GM23338 (cell line): ENCODE results near the gene LIME1. TPM values are rescaled to one million over a fixed set of nuclear protein-coding genes. Genes with fewer than 3 reads are reported as not detected.

Experiments
- ATAC-seq: fragments of 200-7000 bp; cut with Tn5 transposase; 3 replicates; pipeline ENCODE4 v1.9.1; 2020
- DNase-seq: peaks from one replicate; pipeline ENCODE4 v3.0.0-alpha.2; 2015; ENCODE audit warnings: low spot score
- H2AFZ ChIP-seq: fragments of 200-600 bp; sonication (generic); 2 replicates; pipeline ENCODE4 v1.8.0; 2016; ENCODE audit warnings: antibody characterized with exemption, mild to moderate bottlenecking, moderate library complexity
- H3F3A ChIP-seq: fragments of 200-600 bp; sonication (generic); replicated peaks from 2 replicates; pipeline ENCODE4 v1.8.0; 2017; ENCODE audit warnings: antibody characterized with exemption, mixed run types, low read depth
- H3K27ac ChIP-seq: fragments of 200-600 bp; sonication (generic); 2 replicates; pipeline ENCODE4 v1.6.1; 2016; ENCODE audit warnings: low read depth
- H3K27me3 ChIP-seq: fragments of 200-600 bp; sonication (generic); 2 replicates; pipeline ENCODE4 v1.8.0; 2016; ENCODE audit warnings: mild to moderate bottlenecking, mixed run types, moderate library complexity; ENCODE audit not compliant: insufficient read depth
- H3K36me3 ChIP-seq: fragments of 200-600 bp; sonication (generic); 2 replicates; pipeline ENCODE4 v1.8.0; 2016; ENCODE audit warnings: mild to moderate bottlenecking; ENCODE audit not compliant: insufficient read depth
- H3K4me1 ChIP-seq: fragments of 200-600 bp; sonication (generic); 2 replicates; pipeline ENCODE4 v1.8.0; 2016; ENCODE audit warnings: mild to moderate bottlenecking, moderate library complexity; ENCODE audit not compliant: insufficient read depth
- H3K4me2 ChIP-seq: fragments of 200-600 bp; sonication (generic); 2 replicates; pipeline ENCODE4 v1.7.1; 2017; ENCODE audit warnings: mixed run types
- H3K4me3 ChIP-seq: fragments of 200-600 bp; sonication (generic); 2 replicates; pipeline ENCODE4 v1.6.1; 2016; ENCODE audit warnings: mixed run types
- H3K79me2 ChIP-seq: fragments of 200-600 bp; sonication (generic); replicated peaks from 2 replicates; pipeline ENCODE4 v1.8.0; 2017; ENCODE audit warnings: mild to moderate bottlenecking; ENCODE audit not compliant: insufficient read depth
- H3K9me2 ChIP-seq: fragments of 200-600 bp; sonication (generic); 2 replicates; pipeline ENCODE4 v1.8.0; 2017; ENCODE audit not compliant: insufficient read depth
- H4K20me1 ChIP-seq: fragments of 200-600 bp; sonication (generic); replicated peaks from 2 replicates; pipeline ENCODE4 v1.8.0; 2017; ENCODE audit warnings: mild to moderate bottlenecking; ENCODE audit not compliant: insufficient read depth
- H3K27ac Mint-ChIP-seq: 2 replicates; pipeline ENCODE4 v1.8.0; 2020; ENCODE audit warnings: inconsistent platforms, mild to moderate bottlenecking, moderate library complexity, mixed read lengths
- H3K27me3 Mint-ChIP-seq: 3 replicates; pipeline ENCODE4 v1.8.0; 2022; ENCODE audit warnings: low read depth, mild to moderate bottlenecking, moderate library complexity, mixed read lengths, inconsistent platforms; ENCODE audit not compliant: insufficient read depth, poor library complexity
- H3K36me3 Mint-ChIP-seq: 3 replicates; pipeline ENCODE4 v1.8.0; 2021; ENCODE audit warnings: low read depth, mild to moderate bottlenecking, inconsistent platforms, moderate library complexity, mixed read lengths
- H3K4me1 Mint-ChIP-seq: 3 replicates; pipeline ENCODE4 v1.8.0; 2020; ENCODE audit warnings: mild to moderate bottlenecking, inconsistent platforms, mixed read lengths
- H3K4me3 Mint-ChIP-seq: 3 replicates; pipeline ENCODE4 v1.8.0; 2021; ENCODE audit warnings: moderate library complexity, mild to moderate bottlenecking, inconsistent platforms, mixed read lengths
- H3K9me3 Mint-ChIP-seq: 3 replicates; pipeline ENCODE4 v1.8.0; 2020; ENCODE audit warnings: moderate library complexity, mild to moderate bottlenecking, inconsistent platforms, mixed read lengths
- CREB1 ChIP-seq: fragments of 250-450 bp; sonication (Bioruptor Pico); IDR thresholded peaks from 2 replicates; pipeline ENCODE4 v1.5.0; 2020; ENCODE audit warnings: low read depth, mild to moderate bottlenecking, moderate library complexity
- EZH2 ChIP-seq: fragments of 200-600 bp; sonication (generic); IDR thresholded peaks from one replicate; pipeline ENCODE4 v1.8.0; 2017; ENCODE audit warnings: antibody characterized with exemption, mild to moderate bottlenecking, low read depth; ENCODE audit not compliant: unreplicated experiment
- EZH2phosphoT487 ChIP-seq: fragments of 200-600 bp; sonication (generic); IDR thresholded peaks from one replicate; pipeline ENCODE4 v1.8.1; 2018; ENCODE audit warnings: antibody characterized with exemption; ENCODE audit not compliant: unreplicated experiment
- JUNB ChIP-seq: IDR thresholded peaks from one replicate; pipeline ENCODE4 v1.6.1; 2016; ENCODE audit warnings: antibody characterized with exemption; ENCODE audit not compliant: unreplicated experiment
- NANOG ChIP-seq: IDR thresholded peaks from 2 replicates; pipeline ENCODE4 v1.6.1; 2016; ENCODE audit warnings: antibody characterized with exemption, borderline replicate concordance
- POLR2AphosphoS5 ChIP-seq: IDR thresholded peaks from 2 replicates; pipeline ENCODE4 v1.6.1; 2016; ENCODE audit warnings: antibody characterized with exemption, low read depth
- REST ChIP-seq: IDR thresholded peaks from one replicate; pipeline ENCODE4 v1.6.1; 2018; ENCODE audit warnings: antibody characterized with exemption; ENCODE audit not compliant: unreplicated experiment
- STAT1 ChIP-seq: IDR thresholded peaks from one replicate; pipeline ENCODE4 v1.6.1; 2016; ENCODE audit warnings: antibody characterized with exemption; ENCODE audit not compliant: unreplicated experiment
- ZNF114 ChIP-seq: fragments of 250-450 bp; sonication (Bioruptor Pico); IDR thresholded peaks from 2 replicates; pipeline ENCODE4 v1.5.0; 2020; ENCODE audit warnings: mild to moderate bottlenecking, moderate library complexity
- ZNF331 ChIP-seq: fragments of 250-450 bp; sonication (Bioruptor Pico); IDR thresholded peaks from 2 replicates; pipeline ENCODE4 v1.5.0; 2020; ENCODE audit warnings: low read depth, mild to moderate bottlenecking, moderate library complexity
- ZNF462 ChIP-seq: fragments of 250-450 bp; sonication (Bioruptor Pico); IDR thresholded peaks from 2 replicates; pipeline ENCODE4 v1.5.0; 2020; ENCODE audit warnings: mild to moderate bottlenecking, moderate library complexity
- polyA plus RNA-seq: library from polyadenylated mRNA; unstranded; fragments of >200 nt; fragmentation: Nextera tagmentation; extraction: Ambion mirVana; gene quantifications from 2 replicates; pipeline ENCODE4 v1.2.1, GENCODE V29; 2016
- total RNA-seq: library from RNA; depleted of rRNA; stranded (reverse); fragments of >200 nt; shearing (Covaris generic); gene quantifications from 2 replicates; pipeline ENCODE4 v1.2.3, GENCODE V29; 2014
- TF ChIP-seq, protein P1 (sequence below), 2 experiments: fragments of 200-600 bp in 1 of 2; sonication (generic) in 1 of 2; conservative IDR thresholded peaks; 2 replicates each; pipeline versions ENCODE4 v1.5.1 to v1.6.1; 2016 to 2017; ENCODE audit warnings: antibody characterized with exemption in 2 of 2, low read depth in 2 of 2, mild to moderate bottlenecking in 2 of 2, moderate library complexity in 1 of 2
- TF ChIP-seq, protein P2 (sequence below): IDR thresholded peaks from 2 replicates; pipeline ENCODE4 v1.6.1; 2016; ENCODE audit warnings: antibody characterized with exemption

Gene LIME1
- total and polyA plus RNA-seq, 2 experiments from 2014 or later, result 4.7 to 12.2 TPM

DNA sequence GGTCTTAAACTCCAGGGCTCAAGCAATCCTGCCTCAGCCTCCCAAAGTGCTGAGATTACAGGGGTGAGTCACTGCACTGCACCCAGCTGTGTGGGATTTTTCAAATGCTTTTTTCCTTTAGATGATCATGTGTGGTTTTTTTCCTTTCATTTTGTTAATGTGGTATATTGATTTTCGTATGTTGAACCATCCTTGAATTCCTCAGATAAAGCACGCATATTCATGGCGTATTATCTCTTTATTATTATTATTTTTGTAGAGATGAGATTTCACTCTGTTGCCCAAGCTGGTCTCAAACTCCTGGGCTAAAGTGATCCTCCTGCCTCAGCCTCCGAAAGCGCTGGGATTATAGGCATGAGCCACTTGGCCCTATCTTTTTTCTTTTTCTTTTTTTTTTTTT lies 21.6 kb upstream of the LIME1 start:
- TF ChIP-seq, protein P1, sequence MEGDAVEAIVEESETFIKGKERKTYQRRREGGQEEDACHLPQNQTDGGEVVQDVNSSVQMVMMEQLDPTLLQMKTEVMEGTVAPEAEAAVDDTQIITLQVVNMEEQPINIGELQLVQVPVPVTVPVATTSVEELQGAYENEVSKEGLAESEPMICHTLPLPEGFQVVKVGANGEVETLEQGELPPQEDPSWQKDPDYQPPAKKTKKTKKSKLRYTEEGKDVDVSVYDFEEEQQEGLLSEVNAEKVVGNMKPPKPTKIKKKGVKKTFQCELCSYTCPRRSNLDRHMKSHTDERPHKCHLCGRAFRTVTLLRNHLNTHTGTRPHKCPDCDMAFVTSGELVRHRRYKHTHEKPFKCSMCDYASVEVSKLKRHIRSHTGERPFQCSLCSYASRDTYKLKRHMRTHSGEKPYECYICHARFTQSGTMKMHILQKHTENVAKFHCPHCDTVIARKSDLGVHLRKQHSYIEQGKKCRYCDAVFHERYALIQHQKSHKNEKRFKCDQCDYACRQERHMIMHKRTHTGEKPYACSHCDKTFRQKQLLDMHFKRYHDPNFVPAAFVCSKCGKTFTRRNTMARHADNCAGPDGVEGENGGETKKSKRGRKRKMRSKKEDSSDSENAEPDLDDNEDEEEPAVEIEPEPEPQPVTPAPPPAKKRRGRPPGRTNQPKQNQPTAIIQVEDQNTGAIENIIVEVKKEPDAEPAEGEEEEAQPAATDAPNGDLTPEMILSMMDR (conservative IDR thresholded peaks at IDR 0.05; ENCODE audit: low read depth in 2 of 2), result no peak
- TF ChIP-seq, protein P2, sequence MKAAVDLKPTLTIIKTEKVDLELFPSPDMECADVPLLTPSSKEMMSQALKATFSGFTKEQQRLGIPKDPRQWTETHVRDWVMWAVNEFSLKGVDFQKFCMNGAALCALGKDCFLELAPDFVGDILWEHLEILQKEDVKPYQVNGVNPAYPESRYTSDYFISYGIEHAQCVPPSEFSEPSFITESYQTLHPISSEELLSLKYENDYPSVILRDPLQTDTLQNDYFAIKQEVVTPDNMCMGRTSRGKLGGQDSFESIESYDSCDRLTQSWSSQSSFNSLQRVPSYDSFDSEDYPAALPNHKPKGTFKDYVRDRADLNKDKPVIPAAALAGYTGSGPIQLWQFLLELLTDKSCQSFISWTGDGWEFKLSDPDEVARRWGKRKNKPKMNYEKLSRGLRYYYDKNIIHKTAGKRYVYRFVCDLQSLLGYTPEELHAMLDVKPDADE, result no peak
- TF ChIP-seq EZH2 (no peak), POLR2AphosphoS5 (no peak), ZNF462 (CRISPR knock-in tag) (no peak), JUNB (no peak), CREB1 (CRISPR knock-in tag) (no peak), ZNF331 (no peak), REST (no peak), NANOG (no peak), STAT1 (no peak), EZH2phosphoT487 (no peak), ZNF114 (CRISPR knock-in tag) (no peak)
- Histone ChIP-seq H3K27ac (no peak overlapping the region), H3K79me2 (peaks cover 94% of the 10 kb centered on the region), H3F3A (0 out of 2 replicates have a peak, but pooled peaks cover 9% of the 10 kb centered on the region), H2AFZ (no peak overlapping the region), H3K9me2 (no peaks in the 10 kb centered on the region), H4K20me1 (peaks cover 13% of the 10 kb centered on the region), H3K36me3 (peaks cover 10% of the 10 kb centered on the region; the same call in 1 of the 2 replicates), H3K4me3 (no peak overlapping the region), H3K4me1 (no peaks in the 10 kb centered on the region), H3K4me2 (no peak overlapping the region), H3K27me3 (no peaks in the 10 kb centered on the region)
- Mint-ChIP-seq H3K27ac (no peak overlapping the region), H3K9me3 (no peaks in the 10 kb centered on the region), H3K36me3 (peaks cover 62% of the 10 kb centered on the region), H3K27me3 (peaks cover 3% of the 10 kb centered on the region), H3K4me1 (no peaks in the 10 kb centered on the region; the same call in 2 of the 3 replicates), H3K4me3 (no peak overlapping the region)
- DNase-seq (no peak), ATAC-seq (no peak)
